ENCODE measurements around the gene HPGD. TPM values are rescaled to one million over a fixed set of nuclear protein-coding genes. Genes with fewer than 3 reads are reported as not detected.

HPGD gene
- total and polyA plus RNA-seq, 9 of the 15 experiments (the other 6 are each of a cell fraction or from before 2014, with no cell fraction given): 2.3 to 8.6 (median 4.8) TPM

DNA sequence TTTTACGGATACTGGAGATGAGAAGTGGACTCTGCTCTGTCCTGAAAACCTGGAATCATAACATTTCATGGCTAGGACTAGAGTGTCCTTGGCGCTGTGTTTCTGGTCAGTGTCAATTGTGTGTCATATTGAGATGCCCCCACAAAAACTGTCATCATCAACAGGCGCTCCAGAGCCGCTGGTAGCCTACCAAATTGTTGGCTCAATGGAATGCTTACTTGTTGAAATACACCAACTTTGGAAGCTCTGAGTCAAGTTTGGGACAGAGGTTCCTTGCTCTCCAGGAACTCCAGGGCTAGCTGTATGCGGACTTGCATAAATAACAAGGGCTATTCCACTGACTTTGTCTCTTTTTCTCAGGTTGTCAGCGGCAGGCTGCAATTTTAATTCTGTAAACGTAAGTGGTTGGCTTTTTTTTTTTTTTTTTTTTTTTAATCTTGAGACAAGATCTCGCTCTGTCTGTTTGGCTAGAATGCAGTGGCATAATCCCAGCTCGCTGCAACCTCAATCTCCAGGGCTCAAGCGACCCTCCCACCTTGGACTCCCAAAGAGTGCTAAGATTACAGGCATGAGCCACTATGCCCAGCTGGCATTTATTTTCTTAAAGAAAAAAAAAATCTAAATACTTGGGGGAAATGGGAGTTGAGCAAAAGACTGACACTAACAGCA lies 871 bp upstream of the HPGD start (continued):
- TF ChIP-seq, protein P1, sequence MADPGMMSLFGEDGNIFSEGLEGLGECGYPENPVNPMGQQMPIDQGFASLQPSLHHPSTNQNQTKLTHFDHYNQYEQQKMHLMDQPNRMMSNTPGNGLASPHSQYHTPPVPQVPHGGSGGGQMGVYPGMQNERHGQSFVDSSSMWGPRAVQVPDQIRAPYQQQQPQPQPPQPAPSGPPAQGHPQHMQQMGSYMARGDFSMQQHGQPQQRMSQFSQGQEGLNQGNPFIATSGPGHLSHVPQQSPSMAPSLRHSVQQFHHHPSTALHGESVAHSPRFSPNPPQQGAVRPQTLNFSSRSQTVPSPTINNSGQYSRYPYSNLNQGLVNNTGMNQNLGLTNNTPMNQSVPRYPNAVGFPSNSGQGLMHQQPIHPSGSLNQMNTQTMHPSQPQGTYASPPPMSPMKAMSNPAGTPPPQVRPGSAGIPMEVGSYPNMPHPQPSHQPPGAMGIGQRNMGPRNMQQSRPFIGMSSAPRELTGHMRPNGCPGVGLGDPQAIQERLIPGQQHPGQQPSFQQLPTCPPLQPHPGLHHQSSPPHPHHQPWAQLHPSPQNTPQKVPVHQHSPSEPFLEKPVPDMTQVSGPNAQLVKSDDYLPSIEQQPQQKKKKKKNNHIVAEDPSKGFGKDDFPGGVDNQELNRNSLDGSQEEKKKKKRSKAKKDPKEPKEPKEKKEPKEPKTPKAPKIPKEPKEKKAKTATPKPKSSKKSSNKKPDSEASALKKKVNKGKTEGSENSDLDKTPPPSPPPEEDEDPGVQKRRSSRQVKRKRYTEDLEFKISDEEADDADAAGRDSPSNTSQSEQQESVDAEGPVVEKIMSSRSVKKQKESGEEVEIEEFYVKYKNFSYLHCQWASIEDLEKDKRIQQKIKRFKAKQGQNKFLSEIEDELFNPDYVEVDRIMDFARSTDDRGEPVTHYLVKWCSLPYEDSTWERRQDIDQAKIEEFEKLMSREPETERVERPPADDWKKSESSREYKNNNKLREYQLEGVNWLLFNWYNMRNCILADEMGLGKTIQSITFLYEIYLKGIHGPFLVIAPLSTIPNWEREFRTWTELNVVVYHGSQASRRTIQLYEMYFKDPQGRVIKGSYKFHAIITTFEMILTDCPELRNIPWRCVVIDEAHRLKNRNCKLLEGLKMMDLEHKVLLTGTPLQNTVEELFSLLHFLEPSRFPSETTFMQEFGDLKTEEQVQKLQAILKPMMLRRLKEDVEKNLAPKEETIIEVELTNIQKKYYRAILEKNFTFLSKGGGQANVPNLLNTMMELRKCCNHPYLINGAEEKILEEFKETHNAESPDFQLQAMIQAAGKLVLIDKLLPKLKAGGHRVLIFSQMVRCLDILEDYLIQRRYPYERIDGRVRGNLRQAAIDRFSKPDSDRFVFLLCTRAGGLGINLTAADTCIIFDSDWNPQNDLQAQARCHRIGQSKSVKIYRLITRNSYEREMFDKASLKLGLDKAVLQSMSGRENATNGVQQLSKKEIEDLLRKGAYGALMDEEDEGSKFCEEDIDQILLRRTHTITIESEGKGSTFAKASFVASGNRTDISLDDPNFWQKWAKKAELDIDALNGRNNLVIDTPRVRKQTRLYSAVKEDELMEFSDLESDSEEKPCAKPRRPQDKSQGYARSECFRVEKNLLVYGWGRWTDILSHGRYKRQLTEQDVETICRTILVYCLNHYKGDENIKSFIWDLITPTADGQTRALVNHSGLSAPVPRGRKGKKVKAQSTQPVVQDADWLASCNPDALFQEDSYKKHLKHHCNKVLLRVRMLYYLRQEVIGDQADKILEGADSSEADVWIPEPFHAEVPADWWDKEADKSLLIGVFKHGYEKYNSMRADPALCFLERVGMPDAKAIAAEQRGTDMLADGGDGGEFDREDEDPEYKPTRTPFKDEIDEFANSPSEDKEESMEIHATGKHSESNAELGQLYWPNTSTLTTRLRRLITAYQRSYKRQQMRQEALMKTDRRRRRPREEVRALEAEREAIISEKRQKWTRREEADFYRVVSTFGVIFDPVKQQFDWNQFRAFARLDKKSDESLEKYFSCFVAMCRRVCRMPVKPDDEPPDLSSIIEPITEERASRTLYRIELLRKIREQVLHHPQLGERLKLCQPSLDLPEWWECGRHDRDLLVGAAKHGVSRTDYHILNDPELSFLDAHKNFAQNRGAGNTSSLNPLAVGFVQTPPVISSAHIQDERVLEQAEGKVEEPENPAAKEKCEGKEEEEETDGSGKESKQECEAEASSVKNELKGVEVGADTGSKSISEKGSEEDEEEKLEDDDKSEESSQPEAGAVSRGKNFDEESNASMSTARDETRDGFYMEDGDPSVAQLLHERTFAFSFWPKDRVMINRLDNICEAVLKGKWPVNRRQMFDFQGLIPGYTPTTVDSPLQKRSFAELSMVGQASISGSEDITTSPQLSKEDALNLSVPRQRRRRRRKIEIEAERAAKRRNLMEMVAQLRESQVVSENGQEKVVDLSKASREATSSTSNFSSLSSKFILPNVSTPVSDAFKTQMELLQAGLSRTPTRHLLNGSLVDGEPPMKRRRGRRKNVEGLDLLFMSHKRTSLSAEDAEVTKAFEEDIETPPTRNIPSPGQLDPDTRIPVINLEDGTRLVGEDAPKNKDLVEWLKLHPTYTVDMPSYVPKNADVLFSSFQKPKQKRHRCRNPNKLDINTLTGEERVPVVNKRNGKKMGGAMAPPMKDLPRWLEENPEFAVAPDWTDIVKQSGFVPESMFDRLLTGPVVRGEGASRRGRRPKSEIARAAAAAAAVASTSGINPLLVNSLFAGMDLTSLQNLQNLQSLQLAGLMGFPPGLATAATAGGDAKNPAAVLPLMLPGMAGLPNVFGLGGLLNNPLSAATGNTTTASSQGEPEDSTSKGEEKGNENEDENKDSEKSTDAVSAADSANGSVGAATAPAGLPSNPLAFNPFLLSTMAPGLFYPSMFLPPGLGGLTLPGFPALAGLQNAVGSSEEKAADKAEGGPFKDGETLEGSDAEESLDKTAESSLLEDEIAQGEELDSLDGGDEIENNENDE (IDR thresholded peaks at IDR 0.05; ENCODE audit: low read depth, low read length): no peak
- TF ChIP-seq ZNF830 (CRISPR knock-in tag; IDR thresholded peaks at IDR 0.05) (no peak), DACH1 (IDR thresholded peaks at IDR 0.05; ENCODE audit: partially characterized antibody) (no peak), NFRKB (IDR thresholded peaks at IDR 0.05; ENCODE audit: low read depth) (no peak), SMARCE1 (IDR thresholded peaks at IDR 0.05) (0 out of 2 replicates have a peak, but pooled peaks have one; percentile 11), KDM5B (IDR thresholded peaks at IDR 0.05; ENCODE audit: insufficient replicate concordance, low read depth, low read length) (no peak), OTX1 (CRISPR knock-in tag; IDR thresholded peaks at IDR 0.05) (no peak), ELF4 (CRISPR knock-in tag; IDR thresholded peaks at IDR 0.05) (no peak), ILF3 (IDR thresholded peaks at IDR 0.05; ENCODE audit: borderline replicate concordance) (no peak), RBM39 (optimal IDR thresholded peaks at IDR 0.05; ENCODE audit: low read depth, low read length) (no peak), KAT8 (IDR thresholded peaks at IDR 0.05; ENCODE audit: low read depth) (no peak)
